WERI-Rb-1 (cell line): ENCODE results near the gene DUOXA2.

Experiments used
- DNase-seq: peaks from one replicate; pipeline ENCODE4 v3.0.0-alpha.2; 2020
- H3K27ac ChIP-seq: fragments of 250-450 bp; sonication (Bioruptor Pico); 2 replicates; pipeline ENCODE4 v1.5.1; 2020; ENCODE audit warnings: mild to moderate bottlenecking, moderate library complexity
- H3K27me3 ChIP-seq: fragments of 250-450 bp; sonication (Bioruptor Pico); 2 replicates; pipeline ENCODE4 v1.5.1; 2021; ENCODE audit warnings: mild to moderate bottlenecking, low read depth, moderate library complexity; ENCODE audit not compliant: insufficient read depth, severe bottlenecking
- H3K36me3 ChIP-seq: fragments of 250-450 bp; sonication (Bioruptor Pico); 2 replicates; pipeline ENCODE4 v1.5.1; 2020; ENCODE audit warnings: mild to moderate bottlenecking, moderate library complexity
- H3K4me3 ChIP-seq: 2 replicates; pipeline ENCODE4 v1.5.1; 2011; ENCODE audit warnings: low read depth, mild to moderate bottlenecking, control low read depth, low read length
- H3K9me3 ChIP-seq: fragments of 250-450 bp; sonication (Bioruptor Pico); 2 replicates; pipeline ENCODE4 v1.5.1; 2021; ENCODE audit warnings: mild to moderate bottlenecking, moderate library complexity; ENCODE audit not compliant: severe bottlenecking
- TF ChIP-seq, protein P1 (sequence below): IDR thresholded peaks from 2 replicates; pipeline ENCODE4 v1.5.1; 2011; ENCODE audit warnings: low read depth, mild to moderate bottlenecking, control low read depth, inconsistent platforms, low read length

The DUOXA2 gene

DNA sequence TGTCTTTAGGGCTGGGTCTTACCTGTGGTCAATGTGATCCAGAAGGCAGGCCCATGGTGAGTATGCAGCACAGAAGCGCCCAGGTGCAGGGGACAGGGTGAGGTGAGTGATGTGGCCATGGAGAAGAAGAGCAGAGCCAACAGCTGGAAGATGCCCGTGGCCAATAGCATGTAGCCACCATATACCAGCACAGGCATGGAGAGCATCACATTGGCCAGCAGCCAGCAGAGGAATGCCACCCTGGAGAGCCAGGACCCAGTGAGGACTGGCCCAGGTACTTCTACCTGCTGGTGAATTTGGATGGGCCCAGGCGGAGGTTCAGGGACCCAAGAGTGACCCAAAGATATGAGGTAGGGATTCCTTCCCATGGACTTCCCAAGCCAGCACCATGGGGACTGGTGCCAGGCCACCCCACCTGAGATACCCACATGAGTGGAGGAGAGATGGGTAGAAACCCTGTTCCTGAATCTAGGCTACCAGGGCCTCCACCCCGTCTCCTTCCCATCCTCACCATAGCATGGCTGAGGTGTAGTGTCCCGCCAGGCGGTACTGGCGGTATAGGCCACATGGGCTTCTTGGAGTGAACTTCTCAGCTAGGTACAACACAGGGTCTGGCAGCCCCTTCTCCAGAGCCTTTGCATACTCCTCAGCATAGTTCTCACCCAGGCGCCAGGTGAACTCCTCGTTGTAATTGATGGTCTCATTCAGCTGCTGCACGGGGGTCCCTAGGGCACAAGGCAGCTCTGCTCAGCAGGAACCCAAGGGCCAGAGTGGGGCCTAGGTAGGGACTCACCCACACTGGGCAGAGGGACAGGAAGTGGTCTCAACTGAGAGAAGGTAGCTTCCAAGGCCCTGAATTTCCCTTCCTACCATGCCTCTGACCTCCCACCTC is 6.2 kb downstream of the DUOXA2 start:
- Histone ChIP-seq H3K4me3 (no peak overlapping the region), H3K9me3 (no peaks in the 10 kb centered on the region), H3K27ac (no peak overlapping the region), H3K27me3 (peaks cover 3% of the 10 kb centered on the region), H3K36me3 (no peaks in the 10 kb centered on the region)
- no peak for DNase-seq
- TF ChIP-seq, protein P1, sequence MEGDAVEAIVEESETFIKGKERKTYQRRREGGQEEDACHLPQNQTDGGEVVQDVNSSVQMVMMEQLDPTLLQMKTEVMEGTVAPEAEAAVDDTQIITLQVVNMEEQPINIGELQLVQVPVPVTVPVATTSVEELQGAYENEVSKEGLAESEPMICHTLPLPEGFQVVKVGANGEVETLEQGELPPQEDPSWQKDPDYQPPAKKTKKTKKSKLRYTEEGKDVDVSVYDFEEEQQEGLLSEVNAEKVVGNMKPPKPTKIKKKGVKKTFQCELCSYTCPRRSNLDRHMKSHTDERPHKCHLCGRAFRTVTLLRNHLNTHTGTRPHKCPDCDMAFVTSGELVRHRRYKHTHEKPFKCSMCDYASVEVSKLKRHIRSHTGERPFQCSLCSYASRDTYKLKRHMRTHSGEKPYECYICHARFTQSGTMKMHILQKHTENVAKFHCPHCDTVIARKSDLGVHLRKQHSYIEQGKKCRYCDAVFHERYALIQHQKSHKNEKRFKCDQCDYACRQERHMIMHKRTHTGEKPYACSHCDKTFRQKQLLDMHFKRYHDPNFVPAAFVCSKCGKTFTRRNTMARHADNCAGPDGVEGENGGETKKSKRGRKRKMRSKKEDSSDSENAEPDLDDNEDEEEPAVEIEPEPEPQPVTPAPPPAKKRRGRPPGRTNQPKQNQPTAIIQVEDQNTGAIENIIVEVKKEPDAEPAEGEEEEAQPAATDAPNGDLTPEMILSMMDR = no peak

DNA sequence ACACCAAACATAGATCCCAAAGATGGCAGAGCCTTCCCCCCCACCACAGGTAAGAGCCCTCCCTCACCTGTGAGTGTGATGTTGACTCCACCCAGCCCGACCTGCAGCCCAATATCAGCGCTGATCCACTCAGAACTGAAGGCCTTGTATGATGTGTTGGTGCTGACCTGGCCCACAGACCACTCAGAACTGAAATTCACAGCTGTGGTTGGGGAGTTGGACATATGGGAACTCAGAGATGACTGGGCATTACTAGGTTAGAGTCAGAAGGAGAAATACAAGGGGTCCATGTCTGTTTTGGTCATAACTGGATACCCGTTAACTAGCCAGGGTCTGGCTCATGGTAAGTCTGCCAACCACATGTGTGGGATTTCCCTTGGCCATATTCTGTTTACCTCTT is 6.9 kb downstream of the DUOXA2 start:
- Histone ChIP-seq H3K4me3 (no peak overlapping the region), H3K9me3 (no peaks in the 10 kb centered on the region), H3K27ac (no peak overlapping the region), H3K36me3 (no peaks in the 10 kb centered on the region), H3K27me3 (no peaks in the 10 kb centered on the region)
- TF ChIP-seq, protein P1 = no peak
- no peak for DNase-seq

DNA sequence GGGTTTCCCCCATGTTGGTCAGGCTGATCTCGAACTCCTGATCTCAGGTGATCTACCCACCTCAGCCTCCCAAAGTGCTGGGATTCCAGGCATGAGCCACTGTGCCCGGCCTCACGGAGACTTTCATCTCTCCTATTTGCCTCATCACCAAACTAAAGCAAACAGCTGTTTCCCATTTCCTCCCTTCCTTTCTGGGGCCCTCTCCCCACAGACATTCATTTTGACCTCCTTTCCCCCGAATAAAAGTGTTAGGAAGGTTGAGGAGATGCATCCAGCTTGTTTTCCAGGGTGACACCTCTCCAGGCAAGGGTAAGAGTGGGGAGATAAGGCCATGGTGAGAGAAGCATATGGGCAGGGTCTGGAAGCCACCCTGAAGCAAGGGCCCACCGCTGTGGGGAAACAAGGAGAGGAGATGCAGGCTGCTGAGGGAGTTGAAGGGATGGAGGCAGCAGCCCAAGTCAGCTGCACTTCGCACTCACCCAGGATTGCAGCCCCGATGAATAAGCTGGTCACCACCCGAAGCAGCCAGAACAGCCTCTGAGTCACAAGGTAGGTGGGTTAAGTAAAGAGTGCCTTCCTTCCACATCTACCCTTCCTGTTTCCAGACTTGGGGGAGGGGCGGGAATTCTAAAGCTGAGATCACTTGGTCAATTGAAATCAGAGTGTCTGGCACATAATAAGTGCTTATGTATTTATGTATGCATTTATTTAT is 7.7 kb downstream of the DUOXA2 start:
- Histone ChIP-seq H3K27ac (no peak overlapping the region), H3K27me3 (no peaks in the 10 kb centered on the region), H3K9me3 (no peaks in the 10 kb centered on the region), H3K36me3 (no peaks in the 10 kb centered on the region), H3K4me3 (no peak overlapping the region)
- DNase-seq = no peak
- TF ChIP-seq, protein P1 = no peak

DNA sequence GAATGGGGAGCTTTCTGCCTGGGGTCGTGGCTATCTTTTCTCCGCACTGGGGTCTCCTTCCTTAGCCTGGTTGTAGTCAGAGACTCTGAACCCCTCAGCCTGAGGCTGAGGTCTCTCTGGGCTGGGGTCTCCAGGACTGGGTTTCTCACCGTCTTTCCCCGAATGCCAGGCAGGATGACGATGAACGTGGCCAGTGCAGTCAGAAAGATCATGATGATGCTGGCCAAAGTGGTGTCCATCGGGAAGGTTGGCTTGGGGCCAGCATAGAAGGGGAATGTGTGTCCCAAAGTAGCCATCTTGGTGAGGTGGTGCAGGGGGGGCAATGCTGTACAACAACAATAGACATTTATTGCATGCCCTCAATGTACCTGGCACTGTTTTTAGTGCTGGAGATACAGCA is 8.6 kb downstream of the DUOXA2 start:
- Histone ChIP-seq H3K27ac (no peak overlapping the region), H3K36me3 (no peaks in the 10 kb centered on the region), H3K27me3 (no peaks in the 10 kb centered on the region), H3K9me3 (no peaks in the 10 kb centered on the region), H3K4me3 (no peak overlapping the region)
- TF ChIP-seq, protein P1 = no peak
- DNase-seq = no peak

DNA sequence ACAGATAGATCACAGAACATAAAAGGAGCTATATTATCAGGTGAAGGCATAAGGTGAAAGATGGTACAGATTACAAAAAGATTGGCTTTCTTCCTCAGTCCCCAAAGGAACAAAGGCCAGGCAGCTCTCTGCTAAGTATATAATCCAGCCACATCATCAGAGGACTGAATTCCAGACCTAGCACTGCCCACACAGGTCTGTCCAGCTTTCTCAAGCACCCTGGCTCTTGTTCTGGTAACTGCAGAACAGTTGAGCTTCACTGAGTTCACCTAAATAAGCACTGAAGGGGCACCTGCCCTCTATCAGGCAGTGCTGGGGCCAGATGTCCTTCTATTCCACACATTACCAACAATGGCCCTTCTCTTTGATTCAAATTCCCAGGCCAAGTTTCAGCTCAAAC is 9.3 kb downstream of the DUOXA2 start:
- Histone ChIP-seq H3K9me3 (no peaks in the 10 kb centered on the region), H3K27me3 (no peaks in the 10 kb centered on the region), H3K36me3 (no peaks in the 10 kb centered on the region), H3K4me3 (no peak overlapping the region), H3K27ac (no peak overlapping the region)
- TF ChIP-seq, protein P1 = no peak
- DNase-seq = no peak
